ENCODE data around the gene TSPAN33.
"Not testable (repeated sequence)": the region's sequence is repeated elsewhere in the genome, so short reads cannot be mapped to it uniquely, and the experiment has no call there.

Gene TSPAN33

GRCh38 chr7:129213828-129214227 lies 69.3 kb downstream of the TSPAN33 start:
- TF ChIP-seq CTCF (IDR thresholded peaks at IDR 0.05; ENCODE audit: control insufficient read depth, extremely low read depth, insufficient read depth): peak; percentile 23; the same call in 1 of the 2 replicates
- DNase-seq (ENCODE audit: low read depth): no peak
- H3K4me3 ChIP-seq (ENCODE audit: low read depth, low read length): no peak overlapping the region

- DNase-seq (ENCODE audit: low read depth); H3K4me3 ChIP-seq (ENCODE audit: low read depth, low read length): not testable (repeated sequence)
Observed at GRCh38 chr7:129215691-129216090, 71.2 kb downstream of the TSPAN33 start.

GRCh38 chr7:129216101-129216715 lies 71.7 kb downstream of the TSPAN33 start:
- H3K4me3 ChIP-seq (ENCODE audit: low read depth, low read length); DNase-seq (ENCODE audit: low read depth): not testable (repeated sequence)

GRCh38 chr7:129216821-129217416 lies 72.4 kb downstream of the TSPAN33 start:
- DNase-seq (ENCODE audit: low read depth): not testable (repeated sequence)

GRCh38 chr7:129218514-129219062 lies 74.1 kb downstream of the TSPAN33 start:
- peak; percentile 36 for DNase-seq (ENCODE audit: low read depth)
- no peak overlapping the region for H3K4me3 ChIP-seq (ENCODE audit: low read depth, low read length)

More at GRCh38 chr7:129216821-129217416, 72.4 kb downstream of the TSPAN33 start:
- H3K4me3 ChIP-seq (ENCODE audit: low read depth, low read length): not testable (repeated sequence)

GRCh38 chr7:129219166-129219565 lies 74.7 kb downstream of the TSPAN33 start:
- not testable (repeated sequence) for H3K4me3 ChIP-seq (ENCODE audit: low read depth, low read length); DNase-seq (ENCODE audit: low read depth)

More at GRCh38 chr7:129218514-129219062, 74.1 kb downstream of the TSPAN33 start:
- peak; percentile 91 for TF ChIP-seq CTCF (IDR thresholded peaks at IDR 0.05; ENCODE audit: control insufficient read depth, extremely low read depth, insufficient read depth)

Data from LNCaP clone FGC (cell line).